Measurements from ENCODE around the gene SPTLC2.

Gene SPTLC2

DNA sequence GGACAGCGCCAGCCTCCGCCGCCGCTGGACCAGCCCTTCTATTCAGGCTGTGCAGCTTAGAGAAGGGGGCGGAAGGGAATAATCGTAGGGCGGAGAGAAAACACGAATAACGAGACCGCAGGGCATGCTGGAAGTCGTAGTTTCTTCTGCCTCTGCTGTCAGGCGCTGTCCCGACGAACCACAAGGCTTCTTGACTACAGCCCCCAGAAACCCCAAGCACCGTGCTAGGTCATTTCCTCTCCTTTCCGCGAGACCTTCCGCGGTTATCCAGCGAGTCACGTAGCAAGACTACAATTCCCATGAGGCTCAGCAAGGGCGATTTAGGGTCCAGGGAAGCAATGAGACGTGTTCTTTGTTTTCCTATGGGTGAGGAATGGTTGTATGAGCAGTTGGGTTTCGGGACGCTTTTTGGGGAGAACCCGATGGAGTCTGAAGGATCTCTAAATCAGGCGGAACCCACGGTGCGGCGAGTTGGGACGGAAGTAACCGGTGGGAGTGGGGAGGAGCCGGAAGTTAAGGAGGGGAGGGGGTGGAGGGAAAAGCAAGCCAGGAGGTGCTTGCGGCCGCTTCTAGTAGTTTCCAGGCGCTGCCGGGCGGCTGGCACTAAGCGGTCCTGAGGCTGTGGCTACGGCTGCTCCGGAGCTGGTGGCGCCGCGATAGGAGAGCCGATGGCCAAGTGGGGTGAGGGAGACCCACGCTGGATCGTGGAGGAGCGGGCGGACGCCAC lies 158.8 kb downstream of the SPTLC2 start, which contains the start of the genes AHSA1 and VIPAS39:
Gene AHSA1, plus strand, starts transcription at position 572 of the 727 bp plus-strand sequence. Its CDS starts 97 bp downstream, at position 669.
Gene VIPAS39, minus strand, starts transcription at position 80 of the 727 bp plus-strand sequence. CDS start 3,499 bp downstream, outside the sequence.
- DNase-seq: peak; percentile 92

DNA sequence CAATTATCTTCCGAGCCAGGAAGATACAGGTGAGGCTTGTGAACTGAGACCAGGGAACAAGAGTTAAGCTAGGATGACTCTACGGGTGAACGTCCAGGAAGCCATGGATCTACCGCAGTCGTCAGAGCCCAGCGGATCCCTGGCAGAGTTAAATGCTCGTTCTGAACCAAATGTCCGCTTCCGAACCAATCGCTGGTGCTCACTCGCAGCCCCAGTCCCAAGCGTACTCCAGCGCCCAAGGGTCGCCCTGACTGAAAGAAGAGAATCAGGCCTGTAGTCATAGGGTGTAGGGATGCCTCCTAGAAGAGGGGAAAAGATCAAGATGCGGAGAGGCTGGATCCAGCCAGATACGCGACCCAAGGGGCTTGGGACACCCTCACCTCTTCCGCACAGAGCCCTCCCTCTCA lies 159.3 kb downstream of the SPTLC2 start:
- no peak for DNase-seq
